ENCODE results near the gene BTG1.

Gene BTG1

DNA sequence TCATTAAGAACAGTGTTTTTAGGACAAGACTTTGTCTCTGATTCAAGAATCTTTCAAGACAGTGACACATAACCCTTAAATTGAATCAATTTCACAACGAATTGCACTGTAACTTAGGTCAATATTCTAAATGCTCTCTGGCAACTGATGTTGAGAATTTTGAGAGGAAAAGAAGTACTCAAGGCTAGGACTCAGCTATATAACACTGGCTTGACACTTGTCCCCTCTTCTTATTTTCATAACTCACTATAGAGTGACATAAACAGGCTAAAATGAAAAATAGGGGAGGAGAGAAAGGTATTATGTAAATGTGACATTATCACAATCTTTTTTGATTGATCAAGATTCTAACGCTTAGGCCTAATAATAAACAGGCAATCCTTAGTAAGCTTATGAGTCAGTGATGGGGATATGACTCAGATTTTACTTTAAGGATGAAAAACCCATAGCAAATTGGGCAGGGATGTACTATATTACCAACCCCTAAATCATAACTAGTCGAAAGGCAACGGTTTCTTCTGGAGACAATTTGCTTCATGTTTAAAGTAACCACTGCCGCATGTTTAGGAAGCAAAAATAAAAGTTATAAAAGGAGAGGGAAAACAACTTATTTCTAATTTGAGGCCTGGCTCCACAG lies 10.9 kb downstream of the BTG1 start:
- in situ Hi-C loops (cut with HindIII; ENCODE audit: low sequenced_read_pairs) = loop anchor here (5.0 kb wide), 1 partner anchor 87 kb away; no protein-coding TSS in a partner anchor

DNA sequence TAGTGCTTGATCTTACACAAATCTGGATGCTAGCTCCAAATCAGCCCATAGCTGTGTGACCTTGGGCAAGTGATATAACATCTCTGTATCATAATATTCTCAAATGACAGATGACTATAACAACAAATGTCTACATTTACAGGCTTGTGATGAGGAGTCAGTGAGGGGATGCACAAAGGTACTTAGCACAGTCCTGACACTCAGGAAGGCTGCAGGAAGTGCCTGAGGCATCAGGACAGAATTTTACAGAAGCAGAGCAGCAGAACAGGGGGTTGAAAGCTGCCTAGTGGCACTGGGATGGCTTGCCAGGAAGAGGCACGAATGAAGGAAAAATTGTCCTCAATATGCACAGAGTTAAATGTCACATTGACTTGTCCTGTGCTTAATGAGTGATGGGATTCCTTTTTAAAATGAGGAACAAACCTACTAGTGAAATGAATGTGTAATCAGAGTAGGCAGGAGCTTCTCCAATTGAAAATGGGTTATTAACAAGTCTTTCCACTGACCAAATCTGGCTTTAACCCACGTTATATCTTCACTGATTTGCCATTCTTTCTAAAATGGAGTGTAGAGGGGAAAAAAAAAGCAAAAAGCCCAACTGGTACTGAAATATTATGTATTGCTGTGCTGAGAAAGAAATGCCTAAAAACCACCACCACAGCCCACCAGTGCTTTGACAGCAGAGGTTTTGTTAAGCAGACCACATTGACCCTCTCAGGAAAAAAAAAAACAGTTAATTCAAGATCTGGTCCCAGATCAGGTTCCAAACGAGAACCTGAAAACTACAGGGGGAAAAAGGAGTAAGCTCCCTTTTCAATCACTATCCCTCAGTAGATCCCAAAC lies 11.6 kb downstream of the BTG1 start:
- in situ Hi-C loops (cut with HindIII; ENCODE audit: low sequenced_read_pairs) = loop anchor here (5.0 kb wide), 1 partner anchor 87 kb away; no protein-coding TSS in a partner anchor

DNA sequence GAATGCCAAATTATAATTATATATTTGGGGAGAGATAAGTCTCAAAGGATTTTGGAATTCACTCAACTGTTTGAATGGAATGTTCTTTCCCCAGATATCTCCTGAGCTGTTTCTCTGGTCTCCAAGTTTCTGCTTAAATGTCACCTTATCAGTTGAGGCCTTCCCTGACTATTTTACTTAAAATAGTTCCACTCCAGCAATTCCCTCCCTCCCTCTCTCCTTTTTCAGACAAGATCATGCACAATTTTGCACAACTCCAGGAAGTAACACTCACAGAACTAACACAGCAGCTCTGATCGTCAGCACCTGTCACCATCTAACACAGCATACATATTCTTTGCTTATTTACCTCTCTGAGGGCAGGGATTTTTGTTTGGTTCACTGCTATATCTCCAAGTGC lies 12.5 kb downstream of the BTG1 start:
- in situ Hi-C loops (cut with HindIII; ENCODE audit: low sequenced_read_pairs) = loop anchor here (5.0 kb wide), 1 partner anchor 86 kb away; no protein-coding TSS in a partner anchor

DNA sequence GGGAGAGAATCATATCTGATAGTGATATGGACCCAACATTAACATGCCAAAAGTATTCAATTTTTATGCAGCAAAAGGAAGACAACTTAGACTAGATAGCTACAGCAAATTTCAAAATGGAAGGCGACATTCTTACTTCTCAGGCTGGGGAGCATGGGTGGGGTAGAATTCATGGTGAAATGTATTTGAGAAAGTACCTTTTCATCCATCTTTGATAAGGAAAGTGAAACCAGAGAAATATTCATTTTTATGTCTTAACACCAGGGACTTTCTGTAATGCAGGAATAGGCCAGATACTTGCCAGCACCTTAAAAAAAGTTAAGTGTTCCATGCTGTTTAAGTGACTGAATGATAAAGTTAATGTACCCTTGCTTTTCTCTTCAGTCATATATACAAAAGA lies 13.4 kb downstream of the BTG1 start:
- in situ Hi-C loops (cut with HindIII; ENCODE audit: low sequenced_read_pairs) = loop anchor here (5.0 kb wide), 1 partner anchor 85 kb away; no protein-coding TSS in a partner anchor

DNA sequence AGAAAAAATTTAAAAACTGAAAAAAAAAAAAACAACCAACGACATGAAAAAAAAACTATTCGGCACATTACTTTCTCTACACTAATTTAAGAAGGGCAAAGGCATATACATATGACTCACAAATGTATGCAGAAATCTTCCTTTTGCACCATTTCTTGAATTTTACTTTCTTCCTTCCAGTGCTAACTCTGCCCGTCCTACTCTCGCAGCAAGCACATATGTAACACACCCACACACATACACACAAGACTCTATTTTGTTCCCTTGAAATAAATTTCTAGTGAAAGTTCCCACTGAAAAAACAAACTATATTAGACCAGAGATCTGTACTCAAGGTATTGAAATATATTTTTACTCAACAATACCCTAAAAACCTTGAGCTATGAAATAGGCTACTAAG lies 14.6 kb downstream of the BTG1 start:
- in situ Hi-C loops (cut with HindIII; ENCODE audit: low sequenced_read_pairs) = loop anchor here (5.0 kb wide), 1 partner anchor 84 kb away; no protein-coding TSS in a partner anchor

DNA sequence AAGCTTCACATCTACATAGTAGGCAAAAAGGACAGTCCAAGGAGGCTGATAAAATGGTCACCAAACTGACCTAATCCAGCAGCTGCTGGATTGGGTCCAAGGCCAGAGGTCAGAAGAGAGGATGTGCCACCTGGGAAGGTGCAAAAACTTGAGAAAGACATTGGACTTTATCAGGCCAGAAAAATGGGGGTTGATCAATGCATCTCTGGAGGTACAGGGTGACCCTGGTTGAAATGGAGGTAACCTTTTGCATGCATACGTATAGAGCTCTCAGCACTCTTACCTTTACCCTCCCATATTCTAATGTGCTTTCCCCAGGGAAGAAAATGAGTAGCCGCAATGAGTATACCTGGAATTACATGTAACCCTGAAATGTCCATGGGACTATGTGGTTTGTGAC lies 16.0 kb downstream of the BTG1 start:
- in situ Hi-C loops (cut with HindIII; ENCODE audit: low sequenced_read_pairs) = loop anchor here (5.0 kb wide), 1 partner anchor 82 kb away; no protein-coding TSS in a partner anchor

DNA sequence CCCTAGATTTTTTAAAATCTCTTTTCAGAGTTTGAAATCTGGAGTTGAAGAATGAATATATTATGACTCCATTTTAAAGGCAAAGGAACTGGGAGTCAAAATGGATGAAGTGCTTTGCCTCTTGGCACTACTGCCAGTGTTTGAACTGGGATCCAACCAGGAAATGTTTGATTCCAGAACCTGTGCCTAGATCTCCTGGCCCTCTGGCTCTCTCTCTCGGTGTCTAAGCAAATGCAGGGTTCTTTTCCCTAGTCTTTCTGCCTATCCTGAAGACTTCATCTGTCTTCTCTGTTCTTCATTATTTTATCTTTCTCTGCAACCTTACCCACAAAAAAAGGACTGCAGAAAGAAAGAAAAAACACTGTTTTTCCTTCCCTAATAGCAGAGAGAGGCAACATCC lies 17.0 kb downstream of the BTG1 start:
- in situ Hi-C loops (cut with HindIII; ENCODE audit: low sequenced_read_pairs) = no loop called here

DNA sequence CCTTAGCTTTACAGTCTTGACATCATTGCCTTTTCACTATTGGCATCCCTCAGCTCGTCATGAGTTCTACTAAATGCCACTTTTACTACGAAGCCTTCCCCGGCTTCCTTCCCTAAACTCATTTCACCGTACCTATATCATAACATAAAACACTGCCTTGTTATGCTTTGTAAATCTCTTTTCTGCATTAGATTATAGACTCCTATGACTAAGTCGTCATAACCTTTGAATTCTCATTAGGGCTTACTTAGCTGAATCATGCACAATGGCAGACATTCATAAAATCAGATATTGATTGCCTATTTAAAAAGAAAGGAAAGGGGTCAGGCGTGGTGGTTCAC lies 21.0 kb downstream of the BTG1 start:
- in situ Hi-C loops (cut with HindIII; ENCODE audit: low sequenced_read_pairs) = no loop called here

DNA sequence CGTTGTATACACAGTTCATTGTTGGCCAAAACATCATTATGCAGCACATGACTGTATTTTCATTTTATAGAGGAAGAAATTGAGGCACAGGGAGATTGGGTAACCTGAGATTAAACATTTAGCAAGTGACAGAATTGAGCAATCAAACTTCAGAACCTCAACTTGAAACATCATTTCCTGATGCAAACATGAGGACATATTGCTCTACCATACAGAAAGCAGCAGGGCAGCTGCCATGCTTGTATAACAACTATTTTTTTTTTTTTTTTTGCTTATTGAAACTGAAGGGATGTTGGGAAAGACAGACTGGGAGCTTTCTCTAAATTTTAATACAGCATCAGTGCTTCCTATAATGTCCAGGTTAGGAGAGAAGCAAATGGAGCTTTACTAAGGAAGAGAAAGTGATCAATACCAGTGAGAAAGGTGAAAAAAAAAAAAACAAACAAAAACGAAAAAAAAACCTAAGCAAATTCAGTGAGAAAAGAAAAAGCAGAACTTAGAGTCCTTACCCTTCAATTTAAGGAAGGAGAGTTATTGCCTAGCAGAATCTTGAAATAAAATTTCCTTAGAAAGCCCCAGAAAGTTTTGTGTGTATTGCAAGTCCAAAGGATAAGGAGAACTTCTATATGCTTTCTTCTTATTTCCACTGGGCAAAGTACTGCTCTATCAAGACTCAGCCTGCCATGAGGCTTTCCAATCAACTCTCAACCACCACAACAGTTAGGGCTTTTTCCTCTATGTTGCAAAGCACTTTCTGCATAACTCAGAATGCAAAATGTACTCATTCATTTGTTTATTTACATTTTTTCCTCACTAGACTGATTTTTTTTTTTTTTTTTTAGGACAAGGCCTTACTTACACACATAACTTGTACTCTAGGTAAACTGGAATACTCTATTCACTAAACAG lies 21.6 kb downstream of the BTG1 start:
- in situ Hi-C loops (cut with HindIII; ENCODE audit: low sequenced_read_pairs) = no loop called here

DNA sequence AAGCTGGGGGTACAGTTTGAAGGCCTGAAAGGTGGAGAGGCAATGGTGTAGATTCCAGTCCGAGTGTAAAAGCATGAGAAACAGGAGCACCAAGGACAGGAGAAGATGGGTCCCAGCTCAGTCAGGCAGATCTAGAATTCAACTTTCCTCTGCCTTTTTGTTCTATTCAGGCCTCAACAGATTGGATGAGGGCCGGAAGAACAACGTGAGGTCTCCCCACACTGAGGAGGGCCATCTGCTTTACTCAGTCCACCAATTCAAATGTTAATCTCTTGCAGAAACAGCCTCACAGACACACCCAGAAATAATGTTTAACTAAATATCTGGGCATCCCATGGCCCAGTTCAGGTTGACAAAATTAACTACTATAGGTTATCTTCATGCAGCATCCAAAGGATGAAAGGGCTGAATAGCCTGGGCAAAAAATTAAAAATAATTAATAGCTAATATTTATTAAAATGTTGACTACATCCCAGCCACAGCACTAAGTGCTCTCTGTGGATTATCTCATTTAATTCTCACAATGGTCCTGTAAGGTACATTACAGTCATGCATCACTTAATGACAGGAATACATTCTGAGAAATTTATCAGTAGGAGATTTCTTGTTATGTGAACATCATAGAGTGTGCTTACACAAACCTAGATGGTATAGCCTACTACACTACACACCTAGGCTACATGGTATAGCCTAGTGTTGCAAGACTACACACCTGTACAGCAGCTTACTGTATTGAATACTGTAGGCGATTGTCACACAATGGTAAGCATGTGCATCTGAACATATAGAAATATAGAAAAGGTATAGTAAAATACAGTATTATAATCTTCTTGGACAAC lies 22.5 kb downstream of the BTG1 start:
- in situ Hi-C loops (cut with HindIII; ENCODE audit: low sequenced_read_pairs) = no loop called here

DNA sequence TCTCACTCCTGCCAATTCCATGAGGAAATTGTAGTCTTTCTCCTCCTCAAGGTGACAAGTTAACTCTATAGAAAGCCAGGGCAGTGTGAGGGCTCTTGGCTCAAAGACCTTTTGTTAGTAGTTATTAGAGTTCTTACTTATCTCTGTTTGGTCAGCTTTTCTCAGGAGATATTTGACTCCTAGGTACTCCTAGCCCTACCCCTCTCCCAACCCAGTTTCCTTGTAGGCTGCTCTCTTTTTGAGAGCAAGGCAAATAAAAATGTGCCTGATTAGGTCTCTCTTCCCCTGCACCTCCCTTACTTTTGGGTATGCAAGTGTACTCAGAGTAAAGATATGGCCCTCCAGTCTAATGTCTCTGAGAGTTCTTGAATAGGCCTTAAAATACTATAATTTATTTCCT lies 23.8 kb downstream of the BTG1 start:
- in situ Hi-C loops (cut with HindIII; ENCODE audit: low sequenced_read_pairs) = no loop called here

DNA sequence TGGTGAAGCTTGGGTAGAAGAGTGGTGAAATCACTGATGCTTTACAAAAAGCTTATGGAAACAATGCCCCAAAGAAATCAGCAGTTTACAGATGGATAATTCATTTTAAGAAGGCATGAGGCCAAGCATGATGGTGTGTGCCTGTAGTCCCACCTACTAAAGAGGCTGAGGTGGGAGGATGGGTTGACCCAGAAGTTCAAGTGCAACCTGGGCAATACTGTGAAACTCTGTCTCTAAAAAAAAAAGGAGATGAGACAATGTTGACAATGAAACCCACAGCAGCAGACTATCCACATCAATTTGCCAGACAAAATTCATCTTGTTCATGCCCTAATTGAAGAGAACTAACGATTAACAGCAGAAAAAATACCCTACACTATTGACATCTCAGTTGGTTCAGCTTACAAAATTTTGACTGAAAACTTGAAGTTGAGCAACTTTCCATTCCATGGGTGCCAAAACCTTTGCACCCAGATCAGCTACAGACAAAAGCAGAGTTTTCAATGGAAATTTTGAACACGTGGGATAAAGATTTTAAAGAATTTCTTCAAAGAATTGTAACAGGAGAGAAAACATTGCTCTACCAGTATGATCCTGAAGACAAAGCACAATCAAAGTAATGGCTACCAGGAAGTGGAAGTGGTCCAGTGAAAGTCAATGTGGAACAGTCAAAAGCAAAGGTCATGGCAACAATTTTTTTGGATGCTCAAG lies 26.7 kb downstream of the BTG1 start:
- in situ Hi-C loops (cut with HindIII; ENCODE audit: low sequenced_read_pairs) = no loop called here

DNA sequence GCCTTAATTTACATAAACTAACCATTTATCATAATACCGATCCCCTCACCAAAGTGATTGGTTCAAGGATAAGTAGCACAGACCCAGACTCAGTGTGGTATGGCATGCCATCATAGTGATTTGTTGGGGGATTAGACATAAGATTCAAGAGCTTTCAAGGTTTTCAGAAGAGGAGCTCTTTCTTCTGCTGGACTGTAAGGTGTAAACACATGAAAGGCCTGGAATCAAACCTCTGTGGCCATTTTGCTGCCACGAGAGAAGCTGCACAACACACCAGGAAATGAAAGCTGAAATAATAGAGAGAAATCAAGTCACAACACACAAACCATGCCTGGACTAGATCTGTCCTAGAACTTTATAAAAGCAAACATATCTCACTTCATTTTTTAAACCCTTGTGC lies 30.8 kb downstream of the BTG1 start:
- in situ Hi-C loops (cut with HindIII; ENCODE audit: low sequenced_read_pairs) = no loop called here

DNA sequence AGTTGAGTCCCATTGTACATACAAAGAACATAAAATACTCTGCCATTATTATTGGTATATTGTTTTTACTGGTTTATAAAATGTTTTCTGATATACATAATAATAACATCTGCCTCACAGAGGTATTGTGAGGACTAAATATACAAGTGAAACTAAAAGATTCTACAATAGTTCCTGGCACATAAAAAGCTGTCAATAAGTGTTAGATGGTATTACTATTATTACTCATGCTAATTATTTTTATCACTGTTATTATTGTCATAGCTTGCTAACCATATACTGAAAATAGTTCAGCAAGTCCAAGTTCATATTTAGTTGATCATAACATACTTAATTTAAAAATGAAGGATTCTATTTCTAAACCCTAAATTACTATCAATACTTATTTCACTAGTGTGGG lies 34.4 kb downstream of the BTG1 start:
- in situ Hi-C loops (cut with HindIII; ENCODE audit: low sequenced_read_pairs) = no loop called here

DNA sequence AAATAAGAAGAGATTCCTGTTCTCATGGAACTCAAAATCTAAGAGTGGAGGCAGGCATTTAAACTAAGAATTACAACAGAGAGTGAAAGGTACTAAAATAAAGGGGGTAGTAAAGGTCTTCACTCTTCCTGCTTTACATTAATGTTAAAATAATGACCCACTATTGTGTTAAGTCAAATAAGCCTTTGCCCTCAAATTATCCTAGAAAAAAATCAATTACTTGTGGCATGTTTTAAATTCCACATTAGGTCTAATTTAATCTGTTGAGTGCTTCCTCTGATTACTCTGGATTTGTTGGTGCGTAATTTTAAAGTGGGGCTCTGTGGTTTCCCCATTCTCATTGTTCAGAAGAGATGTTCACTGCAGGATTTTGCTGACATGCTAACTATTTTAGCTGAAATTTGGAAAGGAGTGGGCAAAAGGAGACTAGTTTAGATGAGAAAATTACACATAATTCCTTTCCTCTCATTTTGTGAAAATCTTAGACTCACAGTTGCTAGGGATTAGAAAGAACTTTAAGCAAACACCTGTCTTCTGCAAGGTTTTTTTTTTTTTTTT lies 35.5 kb downstream of the BTG1 start:
- in situ Hi-C loops (cut with HindIII; ENCODE audit: low sequenced_read_pairs) = no loop called here

DNA sequence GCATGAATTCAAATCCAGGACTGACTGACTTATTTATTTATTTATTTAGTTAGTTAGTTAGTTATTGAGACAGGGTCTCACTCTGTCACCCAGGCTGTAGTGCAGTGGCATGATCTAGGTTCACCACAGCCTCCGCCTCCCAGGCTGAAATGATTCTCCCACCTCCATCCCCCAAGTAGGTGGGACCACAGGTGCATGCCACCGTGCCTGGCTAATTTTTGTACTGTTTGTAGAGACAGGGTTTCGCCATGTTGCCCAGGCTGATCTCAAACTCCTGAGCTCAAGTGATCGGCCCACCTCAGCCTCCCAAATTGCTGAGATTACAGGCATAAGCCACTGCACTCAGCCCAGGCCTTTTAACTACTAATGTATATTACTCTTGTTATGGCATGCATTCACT lies 36.0 kb downstream of the BTG1 start:
- in situ Hi-C loops (cut with HindIII; ENCODE audit: low sequenced_read_pairs) = loop anchor here (5.0 kb wide), 1 partner anchor 62 kb away; no protein-coding TSS in a partner anchor

DNA sequence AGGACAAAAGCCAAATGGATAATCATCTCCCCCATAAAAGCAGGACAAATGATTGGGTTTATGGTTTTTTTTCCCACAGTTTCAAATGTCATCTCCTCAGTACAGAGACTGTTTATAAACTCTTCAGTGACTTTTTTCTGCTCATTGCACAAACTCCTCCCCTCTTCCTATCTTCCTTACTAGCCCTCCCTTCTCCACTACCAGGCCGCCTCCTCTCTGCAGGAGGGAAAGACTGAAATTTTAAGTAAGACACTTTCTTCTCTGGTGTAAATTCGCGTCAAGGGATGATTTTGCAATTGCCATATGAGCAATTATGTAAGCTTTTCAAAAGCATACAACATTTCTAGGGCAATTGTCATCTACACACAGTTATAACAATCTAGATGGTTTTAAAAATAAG lies 37.0 kb downstream of the BTG1 start:
- in situ Hi-C loops (cut with HindIII; ENCODE audit: low sequenced_read_pairs) = loop anchor here (5.0 kb wide), 1 partner anchor 61 kb away; no protein-coding TSS in a partner anchor

DNA sequence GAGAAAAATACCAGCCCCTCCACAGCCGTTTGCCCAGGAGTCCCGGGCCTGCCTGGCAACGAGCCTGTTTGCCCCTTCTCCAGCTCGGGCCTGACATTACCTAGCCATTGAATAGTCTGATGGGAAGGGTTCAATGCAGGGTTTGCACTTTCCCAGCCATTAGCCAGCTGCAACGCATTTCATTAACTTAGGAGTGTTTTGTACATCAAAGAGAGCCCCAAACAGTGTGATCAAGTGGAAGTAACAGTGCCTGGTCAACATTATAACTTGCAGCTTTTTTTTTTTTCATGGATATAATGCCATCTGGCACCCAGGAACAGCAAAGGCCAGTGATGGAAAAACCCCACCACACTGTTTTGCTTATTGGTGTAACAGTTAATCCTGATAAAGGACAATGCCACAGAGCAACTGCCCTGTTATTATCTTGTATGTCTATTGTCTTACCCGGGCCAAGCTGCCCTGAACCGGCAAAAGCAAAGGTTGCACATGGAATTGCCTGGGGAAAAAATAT lies 38.0 kb downstream of the BTG1 start:
- in situ Hi-C loops (cut with HindIII; ENCODE audit: low sequenced_read_pairs) = loop anchor here (5.0 kb wide), 1 partner anchor 60 kb away; no protein-coding TSS in a partner anchor

DNA sequence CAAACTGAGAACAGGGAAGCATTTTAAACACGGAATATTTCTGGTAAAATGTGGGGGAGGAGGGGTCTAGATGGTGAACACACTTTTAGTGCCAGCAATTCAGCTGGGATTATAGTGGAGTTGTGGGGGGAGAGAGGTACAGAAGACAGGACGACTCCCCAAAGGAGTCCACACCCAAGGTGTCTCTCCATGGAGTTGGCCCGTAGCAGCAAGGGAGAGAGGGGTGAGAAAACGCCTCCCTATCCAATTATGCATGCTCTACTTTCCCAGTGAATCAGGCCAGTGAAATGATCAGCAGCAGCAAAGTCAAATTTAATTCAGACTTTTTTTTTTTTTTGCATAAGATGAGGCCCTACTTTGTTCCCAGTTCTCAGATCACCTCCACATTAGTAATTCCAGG lies 38.6 kb downstream of the BTG1 start:
- in situ Hi-C loops (cut with HindIII; ENCODE audit: low sequenced_read_pairs) = loop anchor here (5.0 kb wide), 1 partner anchor 60 kb away; no protein-coding TSS in a partner anchor
